CD4-positive, alpha-beta T cell treated with Interleukin-21 for 1 hour (primary cell): ENCODE measurements around the gene SH3D21.

ENCODE experiments used
- DNase-seq: peaks from one replicate; pipeline ENCODE4 v3.0.0-alpha.2; 2020

Gene SH3D21

GRCh38 chr1:36366091-36366661, 60.0 kb downstream of the SH3D21 start:
- peak; percentile 70 for DNase-seq

- peak; percentile 54 for DNase-seq
Measured at GRCh38 chr1:36367066-36367465, 60.9 kb downstream of the SH3D21 start.

GRCh38 chr1:36367798-36368197, 61.6 kb downstream of the SH3D21 start:
- no peak for DNase-seq

- peak; percentile 83 for DNase-seq
Measured at GRCh38 chr1:36369061-36369861, 63.1 kb downstream of the SH3D21 start.
